K562 (cell line): ENCODE data around the gene SCIN. TPM values are rescaled to one million over a fixed set of nuclear protein-coding genes. Genes with fewer than 3 reads are reported as not detected.
A peak's percentile ranks its signal among the peaks of the same experiment; 100 is the strongest.

ENCODE experiments used
- CEBPB ChIP-seq: fragments of 450-650 bp; IDR thresholded peaks from 2 replicates; pipeline ENCODE4 v1.6.1; 2016; ENCODE audit warnings: missing genetic modification characterization, missing compliant biosample characterization
- FOXK1 ChIP-seq: sonication (generic); formaldehyde crosslinking; IDR thresholded peaks from 2 replicates; pipeline ENCODE4 v1.8.0; 2022; ENCODE audit warnings: missing genetic modification reagents, mild to moderate bottlenecking, borderline replicate concordance
- ILK ChIP-seq: fragments of 450-650 bp; IDR thresholded peaks from 2 replicates; pipeline ENCODE4 v1.6.1; 2016; ENCODE audit warnings: missing genetic modification characterization, low read depth, mild to moderate bottlenecking, missing compliant biosample characterization, moderate library complexity, borderline replicate concordance
- KLF13 ChIP-seq: fragments of 450-650 bp; IDR thresholded peaks from 2 replicates; pipeline ENCODE4 v1.6.1; 2016; ENCODE audit warnings: missing genetic modification characterization, low read depth, mild to moderate bottlenecking, missing compliant biosample characterization, moderate library complexity, borderline replicate concordance
- MIER1 ChIP-seq: fragments of 450-650 bp; IDR thresholded peaks from 2 replicates; pipeline ENCODE4 v1.6.1; 2016; ENCODE audit warnings: antibody characterized with exemption, mild to moderate bottlenecking, low read depth
- NFATC3 ChIP-seq: fragments of 450-650 bp; IDR thresholded peaks from 2 replicates; pipeline ENCODE4 v1.6.1; 2017; ENCODE audit warnings: mild to moderate bottlenecking
- POLR2B ChIP-seq: fragments of 450-650 bp; IDR thresholded peaks from 2 replicates; pipeline ENCODE4 v1.6.1; 2018; ENCODE audit warnings: low read depth; ENCODE audit not compliant: partially characterized antibody
- POLR2G ChIP-seq: fragments of 200-400 bp; formaldehyde crosslinking; IDR thresholded peaks from 2 replicates; pipeline ENCODE4 v1.6.1; 2017; ENCODE audit warnings: low read depth, mild to moderate bottlenecking, antibody characterized with exemption, low read length, moderate library complexity
- POLR2H ChIP-seq: IDR thresholded peaks from 2 replicates; pipeline ENCODE4 v1.6.1; 2016; ENCODE audit warnings: missing genetic modification characterization, low read depth, mild to moderate bottlenecking, control low read depth, missing compliant biosample characterization, moderate library complexity
- RBFOX2 ChIP-seq: fragments of 200-400 bp; formaldehyde crosslinking; IDR thresholded peaks from 2 replicates; pipeline ENCODE4 v1.6.1; 2017; ENCODE audit warnings: low read depth, mild to moderate bottlenecking, low read length, moderate library complexity
- SAP30 ChIP-seq: fragments of 200-600 bp; sonication (generic); IDR thresholded peaks from 2 replicates; pipeline ENCODE4 v1.6.1; 2012; ENCODE audit warnings: borderline replicate concordance, low read depth, mild to moderate bottlenecking, moderate library complexity, low read length, control low read depth, inconsistent platforms; ENCODE audit not compliant: insufficient read depth, poor library complexity, severe bottlenecking
- SMARCA5 ChIP-seq: fragments of 450-650 bp; IDR thresholded peaks from 2 replicates; pipeline ENCODE4 v1.6.1; 2016
- ZBTB5 ChIP-seq: fragments of 450-650 bp; IDR thresholded peaks from 2 replicates; pipeline ENCODE4 v1.6.1; 2017; ENCODE audit warnings: antibody characterized with exemption
- ZNF184 ChIP-seq: sonication (generic); formaldehyde crosslinking; IDR thresholded peaks from 2 replicates; pipeline ENCODE4 v1.5.0; 2020; ENCODE audit warnings: missing genetic modification reagents
- ZNF445 ChIP-seq: fragments of 250-450 bp; sonication (Bioruptor Pico); IDR thresholded peaks from 2 replicates; pipeline ENCODE4 v1.4.0; 2020; ENCODE audit warnings: low read depth, mild to moderate bottlenecking, moderate library complexity
- polyA plus RNA-seq, 8 experiments: library from polyadenylated mRNA; depleted of rRNA in 4 of 8; stranded (reverse) in 5 of 8; unstranded in 3 of 8; fragments of >200 nt; fragmentation: Nextera tagmentation in 2 of 8; fragmentation: Illumina TruSeq in 1 of 8; extraction: Ambion mirVana in 2 of 8; extraction: Trizol in 1 of 8; gene quantifications; 2 replicates each; pipeline versions ENCODE4 v1.2.1 to v1.2.3, GENCODE V29; 2011 to 2014; ENCODE audit warnings: inconsistent platforms in 1 of 8, missing spikeins in 1 of 8
- total RNA-seq, 7 experiments: library from RNA; depleted of rRNA in 6 of 7; stranded (reverse); fragments of >200 nt in 6 of 7; fragmentation: Illumina TruSeq in 2 of 7; extraction: Trizol in 2 of 7; gene quantifications; 2 replicates each; pipeline versions ENCODE4 v1.2.1 to v1.2.3, GENCODE V29; 2011 to 2021; ENCODE audit warnings: low replicate concordance in 1 of 7
- TF ChIP-seq, protein P1 (sequence below): sonication (generic); formaldehyde crosslinking; IDR thresholded peaks from 2 replicates; pipeline ENCODE4 v1.8.1; 2022; ENCODE audit warnings: missing genetic modification reagents
- TF ChIP-seq, protein P2 (sequence below), 2 experiments: fragments of 450-650 bp; IDR thresholded peaks; 2 replicates each; pipeline ENCODE4 v1.6.1; 2016

The SCIN gene
- total and polyA plus RNA-seq, 9 of the 15 experiments (the other 6 are each of a cell fraction or from before 2014, with no cell fraction given), result 0.67 to 18.2 (median 10.6) TPM

DNA sequence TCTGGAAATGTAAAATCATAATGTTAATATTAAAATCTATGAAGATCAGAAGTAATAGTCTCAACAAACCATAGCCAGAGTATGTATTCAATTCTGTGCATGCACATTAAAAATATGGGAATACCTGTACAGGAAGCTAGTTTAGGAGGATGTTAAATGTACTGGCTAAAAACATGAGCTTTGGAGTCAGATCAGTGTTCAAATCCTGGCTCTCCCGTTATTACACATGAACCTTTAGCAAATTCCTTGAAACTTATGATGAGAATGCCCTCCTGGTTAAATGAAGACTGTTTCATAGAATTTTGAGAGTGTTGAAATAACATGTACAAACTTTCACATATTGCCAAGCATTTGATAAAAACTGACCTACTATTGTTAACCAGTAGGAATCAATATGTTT, 121.5 kb downstream of the SCIN start (continued):
- TF ChIP-seq, protein P1, sequence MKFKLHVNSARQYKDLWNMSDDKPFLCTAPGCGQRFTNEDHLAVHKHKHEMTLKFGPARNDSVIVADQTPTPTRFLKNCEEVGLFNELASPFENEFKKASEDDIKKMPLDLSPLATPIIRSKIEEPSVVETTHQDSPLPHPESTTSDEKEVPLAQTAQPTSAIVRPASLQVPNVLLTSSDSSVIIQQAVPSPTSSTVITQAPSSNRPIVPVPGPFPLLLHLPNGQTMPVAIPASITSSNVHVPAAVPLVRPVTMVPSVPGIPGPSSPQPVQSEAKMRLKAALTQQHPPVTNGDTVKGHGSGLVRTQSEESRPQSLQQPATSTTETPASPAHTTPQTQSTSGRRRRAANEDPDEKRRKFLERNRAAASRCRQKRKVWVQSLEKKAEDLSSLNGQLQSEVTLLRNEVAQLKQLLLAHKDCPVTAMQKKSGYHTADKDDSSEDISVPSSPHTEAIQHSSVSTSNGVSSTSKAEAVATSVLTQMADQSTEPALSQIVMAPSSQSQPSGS (CRISPR knock-in tag), result no peak
- TF ChIP-seq ZNF184 (CRISPR knock-in tag) (no peak), ZNF445 (CRISPR knock-in tag) (peak; percentile 2; the same call in 1 of the 2 replicates), KLF13 (tag) (no peak), ILK (tag) (no peak), ZBTB5 (no peak), FOXK1 (CRISPR knock-in tag) (no peak), SMARCA5 (no peak), POLR2B (peak; percentile 21), POLR2G (peak; percentile 51), RBFOX2 (peak; percentile 55; the same call in 1 of the 2 replicates), CEBPB (tag) (0 out of 2 replicates have a peak, but pooled peaks have one; percentile 5), NFATC3 (0 out of 2 replicates have a peak, but pooled peaks have one; percentile 38), POLR2H (tag) (peak; percentile 15; the same call in 1 of the 2 replicates), MIER1 (no peak), SAP30 (no peak)
- TF ChIP-seq, protein P2, sequence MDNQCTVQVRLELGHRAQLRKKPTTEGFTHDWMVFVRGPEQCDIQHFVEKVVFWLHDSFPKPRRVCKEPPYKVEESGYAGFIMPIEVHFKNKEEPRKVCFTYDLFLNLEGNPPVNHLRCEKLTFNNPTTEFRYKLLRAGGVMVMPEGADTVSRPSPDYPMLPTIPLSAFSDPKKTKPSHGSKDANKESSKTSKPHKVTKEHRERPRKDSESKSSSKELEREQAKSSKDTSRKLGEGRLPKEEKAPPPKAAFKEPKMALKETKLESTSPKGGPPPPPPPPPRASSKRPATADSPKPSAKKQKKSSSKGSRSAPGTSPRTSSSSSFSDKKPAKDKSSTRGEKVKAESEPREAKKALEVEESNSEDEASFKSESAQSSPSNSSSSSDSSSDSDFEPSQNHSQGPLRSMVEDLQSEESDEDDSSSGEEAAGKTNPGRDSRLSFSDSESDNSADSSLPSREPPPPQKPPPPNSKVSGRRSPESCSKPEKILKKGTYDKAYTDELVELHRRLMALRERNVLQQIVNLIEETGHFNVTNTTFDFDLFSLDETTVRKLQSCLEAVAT (IDR thresholded peaks at IDR 0.05), result peak; percentile 37 to 63; a peak in 2 of 4 replicates
